IMR-90 (cell line): ENCODE results near the gene FCMR. TPM values are rescaled to one million over a fixed set of nuclear protein-coding genes. Genes with fewer than 3 reads are reported as not detected.

ENCODE experiments used
- ATAC-seq: fragments of 200-7000 bp; cut with Tn5 transposase; 2 replicates; pipeline ENCODE4 v1.9.1; 2020; ENCODE audit warnings: low read depth, mild to moderate bottlenecking, moderate library complexity
- BruUV-seq: library from RNA; stranded (reverse); fragments of 400-500 nt; replicated peaks from 2 replicates; lab custom pipeline; 2021; lab: Mats Ljungman, UMichigan
- CTCF ChIA-PET: fragments of 300-600 bp; formaldehyde crosslinking; extraction: SDS; loops from one replicate; lab custom pipeline; 2021; ENCODE audit warnings: antibody characterized with exemption; lab: Yijun Ruan, JAX
- POLR2A ChIA-PET: fragments of 300-600 bp; sonication (Branson Sonifier 250); formaldehyde crosslinking; loops from one replicate; lab custom pipeline; 2022; ENCODE audit warnings: antibody characterized with exemption; ENCODE audit not compliant: unreplicated experiment; lab: Charles Lee
- DNase-seq: peaks from one replicate; pipeline ENCODE4 v3.0.0; 2013
- H2AFZ ChIP-seq: replicated peaks from 2 replicates; pipeline ENCODE3; 2013; ENCODE audit warnings: low read length, mild to moderate bottlenecking; ENCODE audit not compliant: poor library complexity
- H2AK5ac ChIP-seq: 2 replicates; pipeline ENCODE4 v1.6.1; 2013; ENCODE audit warnings: low read depth, low read length, inconsistent platforms
- H2AK9ac ChIP-seq: replicated peaks from 2 replicates; pipeline ENCODE3; 2013; ENCODE audit warnings: mild to moderate bottlenecking, low read depth, low read length, moderate library complexity; ENCODE audit not compliant: poor library complexity
- H2BK120ac ChIP-seq: 2 replicates; pipeline ENCODE4 v1.6.1; 2013; ENCODE audit warnings: low read depth, low read length, inconsistent platforms
- H2BK15ac ChIP-seq: 3 replicates; pipeline ENCODE4 v1.6.1; 2013; ENCODE audit warnings: low read depth, low read length, inconsistent platforms
- H2BK20ac ChIP-seq: 2 replicates; pipeline ENCODE4 v1.6.1; 2013; ENCODE audit warnings: low read depth, mild to moderate bottlenecking, inconsistent platforms, low read length, moderate library complexity
- H2BK5ac ChIP-seq: 2 replicates; pipeline ENCODE4 v1.6.1; 2013; ENCODE audit warnings: mild to moderate bottlenecking, low read depth, low read length, inconsistent platforms; ENCODE audit not compliant: poor library complexity, severe bottlenecking
- H3K14ac ChIP-seq: replicated peaks from 2 replicates; pipeline ENCODE4 v1.6.1; 2013; ENCODE audit warnings: low read depth, low read length, inconsistent platforms
- H3K18ac ChIP-seq: 2 replicates; pipeline ENCODE4 v1.6.1; 2013; ENCODE audit warnings: low read depth, low read length, control low read depth
- H3K23ac ChIP-seq: 2 replicates; pipeline ENCODE4 v1.6.1; 2013; ENCODE audit warnings: low read depth, low read length, inconsistent platforms
- H3K27ac ChIP-seq: 2 replicates; pipeline ENCODE4 v1.5.1; 2013; ENCODE audit warnings: mild to moderate bottlenecking, control low read depth, low read length; ENCODE audit not compliant: insufficient read depth
- H3K27me3 ChIP-seq: 2 replicates; pipeline ENCODE4 v1.6.1; 2013; ENCODE audit warnings: low read length; ENCODE audit not compliant: control insufficient read depth, insufficient read depth
- H3K36me3 ChIP-seq: 2 replicates; pipeline ENCODE4 v1.6.1; 2013; ENCODE audit warnings: low read length, mixed read lengths; ENCODE audit not compliant: control insufficient read depth, insufficient read depth
- H3K4ac ChIP-seq: 2 replicates; pipeline ENCODE4 v1.6.1; 2013; ENCODE audit warnings: low read depth, low read length, inconsistent platforms
- H3K4me1 ChIP-seq: 2 replicates; pipeline ENCODE4 v1.6.1; 2013; ENCODE audit warnings: low read length, mixed read lengths; ENCODE audit not compliant: control insufficient read depth, insufficient read depth
- H3K4me2 ChIP-seq: 2 replicates; pipeline ENCODE4 v1.6.1; 2013; ENCODE audit warnings: low read depth, mild to moderate bottlenecking, control low read depth, low read length, moderate library complexity
- H3K4me3 ChIP-seq: 2 replicates; pipeline ENCODE4 v1.5.1; 2013; ENCODE audit warnings: low read depth, mild to moderate bottlenecking, control low read depth, low read length, moderate library complexity; ENCODE audit not compliant: insufficient read depth
- H3K56ac ChIP-seq: 2 replicates; pipeline ENCODE4 v1.6.1; 2013; ENCODE audit warnings: low read length, inconsistent platforms; ENCODE audit not compliant: insufficient read depth; ENCODE audit errors: extremely low read depth
- H3K79me1 ChIP-seq, 2 experiments: 2 replicates each; pipeline ENCODE4 v1.6.1; 2013; ENCODE audit warnings: low read length in 2 of 2, inconsistent platforms in 1 of 2, low read depth in 1 of 2
- H3K9ac ChIP-seq: 2 replicates; pipeline ENCODE4 v1.6.1; 2013; ENCODE audit warnings: low read depth, low read length, control low read depth
- H3K9me1 ChIP-seq: 2 replicates; pipeline ENCODE4 v1.6.1; 2013; ENCODE audit warnings: low read length, inconsistent platforms; ENCODE audit not compliant: insufficient read depth
- H3K9me3 ChIP-seq: 2 replicates; pipeline ENCODE4 v1.6.1; 2013; ENCODE audit warnings: low read length; ENCODE audit not compliant: control insufficient read depth, insufficient read depth
- H4K20me1 ChIP-seq: 2 replicates; pipeline ENCODE4 v1.6.1; 2013; ENCODE audit warnings: low read length, inconsistent platforms; ENCODE audit not compliant: insufficient read depth
- H4K5ac ChIP-seq: 2 replicates; pipeline ENCODE4 v1.6.1; 2013; ENCODE audit warnings: mild to moderate bottlenecking, low read depth, low read length, control low read depth
- H4K8ac ChIP-seq, 2 experiments: 2 replicates each; pipeline ENCODE4 v1.6.1; 2013; ENCODE audit warnings: low read depth in 2 of 2, low read length in 2 of 2, control low read depth in 1 of 2, inconsistent platforms in 1 of 2
- H4K91ac ChIP-seq: 2 replicates; pipeline ENCODE4 v1.6.1; 2013; ENCODE audit warnings: low read depth, low read length, inconsistent platforms; ENCODE audit not compliant: insufficient read depth
- BHLHE40 ChIP-seq: fragments of 150-350 bp; IDR thresholded peaks from 2 replicates; pipeline ENCODE4 v1.6.1; 2016; ENCODE audit warnings: mild to moderate bottlenecking, low read depth, low read length
- CEBPB ChIP-seq: IDR thresholded peaks from 2 replicates; pipeline ENCODE4 v1.6.1; 2012; ENCODE audit warnings: low read depth, low read length, improper control_type of control experiment
- CHD1 ChIP-seq: IDR thresholded peaks from 2 replicates; pipeline ENCODE4 v1.6.1; 2012; ENCODE audit warnings: low read depth, low read length, improper control_type of control experiment
- FOS ChIP-seq: fragments of 150-350 bp; IDR thresholded peaks from 2 replicates; pipeline ENCODE4 v1.6.1; 2016; ENCODE audit warnings: low read depth, low read length
- MAFK ChIP-seq: IDR thresholded peaks from 2 replicates; pipeline ENCODE4 v1.6.1; 2012; ENCODE audit warnings: low read depth, low read length, improper control_type of control experiment
- MAZ ChIP-seq: IDR thresholded peaks from 2 replicates; pipeline ENCODE4 v1.6.1; 2012; ENCODE audit warnings: low read depth, mild to moderate bottlenecking, low read length, improper control_type of control experiment, moderate library complexity, borderline replicate concordance
- MXI1 ChIP-seq: IDR thresholded peaks from 2 replicates; pipeline ENCODE4 v1.6.1; 2012; ENCODE audit warnings: low read depth, mild to moderate bottlenecking, low read length, moderate library complexity, borderline replicate concordance
- NFE2L2 ChIP-seq: fragments of 150-350 bp; IDR thresholded peaks from 2 replicates; pipeline ENCODE4 v1.6.1; 2016; ENCODE audit warnings: low read depth, mild to moderate bottlenecking, low read length
- POLR2A ChIP-seq: IDR thresholded peaks from 2 replicates; pipeline ENCODE4 v1.6.1; 2012; ENCODE audit warnings: mild to moderate bottlenecking, low read depth, low read length
- RAD21 ChIP-seq: IDR thresholded peaks from 2 replicates; pipeline ENCODE4 v1.6.1; 2012; ENCODE audit warnings: low read length, improper control_type of control experiment
- RCOR1 ChIP-seq: IDR thresholded peaks from 2 replicates; pipeline ENCODE4 v1.6.1; 2012; ENCODE audit warnings: mild to moderate bottlenecking, low read length, improper control_type of control experiment; ENCODE audit not compliant: insufficient replicate concordance
- RFX5 ChIP-seq: IDR thresholded peaks from 2 replicates; pipeline ENCODE4 v1.8.0; 2012; ENCODE audit warnings: low read depth, mild to moderate bottlenecking, low read length, moderate library complexity
- SMC3 ChIP-seq: fragments of 150-350 bp; IDR thresholded peaks from 2 replicates; pipeline ENCODE4 v1.6.1; 2016; ENCODE audit warnings: low read depth, mild to moderate bottlenecking, antibody characterized with exemption, low read length, moderate library complexity
- WGBS, 2 experiments: methylation state at CpG; one replicate each; pipeline versions ENCODE4 v1.1.5 to v1.1.7; 2013; ENCODE audit warnings: missing lambda C conversion rate in 2 of 2; ENCODE audit not compliant: insufficient read length in 1 of 2; ENCODE audit errors: extremely low coverage in 2 of 2; 5-methylcytosine and 5-hydroxymethylcytosine counted together
- dilution Hi-C: fragments of 300-500 bp; cut with HindIII; formaldehyde crosslinking; loops from one replicate; pipeline ENCODE4 v1.14.3; 2018; ENCODE audit warnings: low sequenced_read_pairs; ENCODE audit not compliant: unreplicated experiment
- in situ Hi-C: fragments of 300-500 bp; cut with MboI; formaldehyde crosslinking; loops from 3 replicates; pipeline ENCODE4 v1.14.3; 2019; ENCODE audit warnings: low sequenced_read_pairs, inconsistent platforms, mixed read lengths
- intact Hi-C: fragments of 100-400 bp; cut with micrococcal nuclease; formaldehyde crosslinking; loops from 2 replicates; pipeline ENCODE4 v1.10.0; 2022
- polyA plus RNA-seq, 3 experiments: library from polyadenylated mRNA; depleted of rRNA; stranded (reverse); fragments of >200 nt; gene quantifications; 2 replicates each; pipeline ENCODE4 v1.2.3, GENCODE V29; 2012; ENCODE audit warnings: low replicate concordance in 1 of 3
- total RNA-seq: library from RNA; depleted of rRNA; stranded (reverse); fragments of >200 nt; gene quantifications from 2 replicates; pipeline ENCODE4 v1.2.3, GENCODE V29; 2012
- TF ChIP-seq, protein P1 (sequence below): fragments of 150-350 bp; IDR thresholded peaks from 2 replicates; pipeline ENCODE4 v1.6.1; 2017; ENCODE audit warnings: mild to moderate bottlenecking, antibody characterized with exemption, low read length, low read depth
- TF ChIP-seq, protein P2 (sequence below): fragments of 150-350 bp; IDR thresholded peaks from 2 replicates; pipeline ENCODE4 v1.6.1; 2016; ENCODE audit warnings: low read depth, mild to moderate bottlenecking, low read length, moderate library complexity, borderline replicate concordance
- TF ChIP-seq, protein P3 (sequence below): conservative IDR thresholded peaks from 2 replicates; pipeline ENCODE4 v1.5.1; 2012; ENCODE audit warnings: mild to moderate bottlenecking, low read depth, low read length, improper control_type of control experiment

FCMR gene
- total and polyA plus RNA-seq, 2 of the 4 experiments (the other 2 are of a cell fraction), result 0.09 TPM; not detected in 1

DNA sequence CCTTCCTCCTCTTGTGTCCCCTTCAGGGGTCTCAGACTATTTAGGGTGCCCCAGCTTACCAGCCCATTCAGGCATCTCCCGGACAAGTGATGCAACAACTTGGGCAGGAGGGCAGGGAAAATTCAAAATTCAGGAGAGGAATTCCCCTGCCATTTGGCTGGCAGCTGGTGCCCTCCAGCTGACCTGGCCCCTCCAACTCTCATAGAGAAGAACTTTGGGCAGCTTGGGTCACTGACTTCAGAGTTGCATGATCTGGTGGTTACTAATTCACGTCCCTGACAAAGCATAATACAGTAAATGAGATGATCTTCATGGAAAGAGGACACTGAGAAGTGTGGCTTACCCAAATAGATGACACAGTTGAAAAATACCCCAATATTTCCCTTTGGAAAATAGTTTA, 48.7 kb upstream of the FCMR start, which contains the start of gene FCAMR:
Gene FCAMR (minus strand): TSS at position 15 of the 400 bp plus-strand sequence. CDS start 335 bp downstream, outside the sequence.
- 0 out of 2 replicates have a peak, but pooled peaks cover 2% of the 10 kb centered on the region for H3K9me1 ChIP-seq
- no peak within 1 kb of the TSS for H4K91ac ChIP-seq
- H2AK5ac ChIP-seq, result no peak within 1 kb of the TSS
- TF ChIP-seq RAD21, result no peak
- TF ChIP-seq, protein P1, sequence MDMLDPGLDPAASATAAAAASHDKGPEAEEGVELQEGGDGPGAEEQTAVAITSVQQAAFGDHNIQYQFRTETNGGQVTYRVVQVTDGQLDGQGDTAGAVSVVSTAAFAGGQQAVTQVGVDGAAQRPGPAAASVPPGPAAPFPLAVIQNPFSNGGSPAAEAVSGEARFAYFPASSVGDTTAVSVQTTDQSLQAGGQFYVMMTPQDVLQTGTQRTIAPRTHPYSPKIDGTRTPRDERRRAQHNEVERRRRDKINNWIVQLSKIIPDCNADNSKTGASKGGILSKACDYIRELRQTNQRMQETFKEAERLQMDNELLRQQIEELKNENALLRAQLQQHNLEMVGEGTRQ, result no peak
- TF ChIP-seq BHLHE40, result no peak
- no peak for TF ChIP-seq MXI1
- no peak for TF ChIP-seq CEBPB
- TF ChIP-seq SMC3, result no peak
- no peak for TF ChIP-seq RFX5
- no peak for TF ChIP-seq POLR2A
- TF ChIP-seq, protein P2, sequence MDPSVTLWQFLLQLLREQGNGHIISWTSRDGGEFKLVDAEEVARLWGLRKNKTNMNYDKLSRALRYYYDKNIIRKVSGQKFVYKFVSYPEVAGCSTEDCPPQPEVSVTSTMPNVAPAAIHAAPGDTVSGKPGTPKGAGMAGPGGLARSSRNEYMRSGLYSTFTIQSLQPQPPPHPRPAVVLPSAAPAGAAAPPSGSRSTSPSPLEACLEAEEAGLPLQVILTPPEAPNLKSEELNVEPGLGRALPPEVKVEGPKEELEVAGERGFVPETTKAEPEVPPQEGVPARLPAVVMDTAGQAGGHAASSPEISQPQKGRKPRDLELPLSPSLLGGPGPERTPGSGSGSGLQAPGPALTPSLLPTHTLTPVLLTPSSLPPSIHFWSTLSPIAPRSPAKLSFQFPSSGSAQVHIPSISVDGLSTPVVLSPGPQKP, result no peak
- no peak for TF ChIP-seq MAZ
- TF ChIP-seq NFE2L2, result no peak
- TF ChIP-seq, protein P3, sequence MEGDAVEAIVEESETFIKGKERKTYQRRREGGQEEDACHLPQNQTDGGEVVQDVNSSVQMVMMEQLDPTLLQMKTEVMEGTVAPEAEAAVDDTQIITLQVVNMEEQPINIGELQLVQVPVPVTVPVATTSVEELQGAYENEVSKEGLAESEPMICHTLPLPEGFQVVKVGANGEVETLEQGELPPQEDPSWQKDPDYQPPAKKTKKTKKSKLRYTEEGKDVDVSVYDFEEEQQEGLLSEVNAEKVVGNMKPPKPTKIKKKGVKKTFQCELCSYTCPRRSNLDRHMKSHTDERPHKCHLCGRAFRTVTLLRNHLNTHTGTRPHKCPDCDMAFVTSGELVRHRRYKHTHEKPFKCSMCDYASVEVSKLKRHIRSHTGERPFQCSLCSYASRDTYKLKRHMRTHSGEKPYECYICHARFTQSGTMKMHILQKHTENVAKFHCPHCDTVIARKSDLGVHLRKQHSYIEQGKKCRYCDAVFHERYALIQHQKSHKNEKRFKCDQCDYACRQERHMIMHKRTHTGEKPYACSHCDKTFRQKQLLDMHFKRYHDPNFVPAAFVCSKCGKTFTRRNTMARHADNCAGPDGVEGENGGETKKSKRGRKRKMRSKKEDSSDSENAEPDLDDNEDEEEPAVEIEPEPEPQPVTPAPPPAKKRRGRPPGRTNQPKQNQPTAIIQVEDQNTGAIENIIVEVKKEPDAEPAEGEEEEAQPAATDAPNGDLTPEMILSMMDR, result no peak
- TF ChIP-seq RCOR1, result no peak
- no peak for TF ChIP-seq MAFK
- TF ChIP-seq FOS, result no peak
- TF ChIP-seq CHD1, result no peak
- H2BK20ac ChIP-seq, result no peak within 1 kb of the TSS
- no peak for ATAC-seq
- H3K27ac ChIP-seq, result no peak within 1 kb of the TSS
- H2BK15ac ChIP-seq, result no peak within 1 kb of the TSS
- no peak within 1 kb of the TSS for H2AK9ac ChIP-seq
- H3K4me3 ChIP-seq, result no peak within 1 kb of the TSS
- H3K79me1 ChIP-seq, result no peaks in the 10 kb centered on the region
- ChIA-PET CTCF (no interaction called here), POLR2A (no interaction called here)
- no peak within 1 kb of the TSS for H2BK120ac ChIP-seq
- peaks cover 49% of the 10 kb centered on the region for H3K27me3 ChIP-seq
- no peak within 1 kb of the TSS for H3K9ac ChIP-seq
- H3K4me2 ChIP-seq, result no peak within 1 kb of the TSS
- no peak within 1 kb of the TSS for H3K4ac ChIP-seq
- H3K36me3 ChIP-seq, result no peaks in the 10 kb centered on the region
- in situ Hi-C loops (no loop called here), intact Hi-C loops (no loop called here), dilution Hi-C loops (no loop called here)
- BruUV-seq, result no TSS peak
- WGBS, 2 experiments, result no CpG with 5 or more reads among the region's 2 CpGs
- H3K4me1 ChIP-seq, result no peaks in the 10 kb centered on the region
- no peaks in the 10 kb centered on the region for H3K9me3 ChIP-seq
- no peak within 1 kb of the TSS for H2AFZ ChIP-seq
- H3K18ac ChIP-seq, result no peak within 1 kb of the TSS
- no peak within 1 kb of the TSS for H3K14ac ChIP-seq
- no peaks in the 10 kb centered on the region for H4K20me1 ChIP-seq
- no peak within 1 kb of the TSS for H2BK5ac ChIP-seq
- no peak within 1 kb of the TSS for H4K8ac ChIP-seq
- H4K5ac ChIP-seq, result no peak within 1 kb of the TSS
- no peak within 1 kb of the TSS for H3K56ac ChIP-seq
- H3K23ac ChIP-seq, result no peak within 1 kb of the TSS
- no peak for DNase-seq
